ENCODE data around the gene HBS1L.

HBS1L gene

GRCh38 chr6:134949927-134950326, 104.7 kb downstream of the HBS1L start, which contains the start of gene ALDH8A1:
Gene ALDH8A1 (minus strand): TSS chr6:134950101. CDS start chr6:134950053, 48 bp downstream.
- H3K9me2 ChIP-seq (replicated peaks; ENCODE audit: control insufficient read depth, low read length), result no peaks in the 10 kb centered on the region
- no peak within 1 kb of the TSS for H3K4me2 ChIP-seq (ENCODE audit: low read length)
- no peaks in the 10 kb centered on the region for H3K4me1 ChIP-seq (ENCODE audit: control insufficient read depth, low read length)
- H3K79me2 ChIP-seq (ENCODE audit: control insufficient read depth, low read length), result no peaks in the 10 kb centered on the region
- no peak within 1 kb of the TSS for H3K27ac ChIP-seq (ENCODE audit: low read depth, low read length)
- H3F3A ChIP-seq (ENCODE audit: control insufficient read depth, insufficient read depth), result no peaks in the 10 kb centered on the region
- no peaks in the 10 kb centered on the region; the same call in 1 of the 2 replicates for H3K9me3 ChIP-seq (ENCODE audit: control insufficient read depth, insufficient read depth, low read length)
- no peaks in the 10 kb centered on the region for H3K36me3 ChIP-seq (ENCODE audit: control insufficient read depth, low read length)
- no peaks in the 10 kb centered on the region for H4K20me1 ChIP-seq (ENCODE audit: control insufficient read depth, insufficient read depth, low read depth, low read length)
- TF ChIP-seq EZH2phosphoT487 (IDR thresholded peaks at IDR 0.05; ENCODE audit: borderline replicate concordance, low read length) (no peak), CTCF (IDR thresholded peaks at IDR 0.05; ENCODE audit: low read depth, low read length, poor library complexity, severe bottlenecking) (no peak)
- peaks cover 11% of the 10 kb centered on the region; the same call in 1 of the 2 replicates for H3K27me3 ChIP-seq (ENCODE audit: control insufficient read depth, low read length)
- no peak within 1 kb of the TSS for H3K4me3 ChIP-seq (ENCODE audit: low read length)

GRCh38 chr6:134948691-134949090, 105.9 kb downstream of the HBS1L start:
- no peaks in the 10 kb centered on the region for H3K4me1 ChIP-seq (ENCODE audit: control insufficient read depth, low read length)
- no peaks in the 10 kb centered on the region; the same call in 1 of the 2 replicates for H3K9me3 ChIP-seq (ENCODE audit: control insufficient read depth, insufficient read depth, low read length)
- peaks cover 9% of the 10 kb centered on the region; the same call in 1 of the 2 replicates for H3K27me3 ChIP-seq (ENCODE audit: control insufficient read depth, low read length)
- no peaks in the 10 kb centered on the region for H4K20me1 ChIP-seq (ENCODE audit: control insufficient read depth, insufficient read depth, low read depth, low read length)
- no peaks in the 10 kb centered on the region for H3K36me3 ChIP-seq (ENCODE audit: control insufficient read depth, low read length)
- H3F3A ChIP-seq (ENCODE audit: control insufficient read depth, insufficient read depth), result no peaks in the 10 kb centered on the region
- H3K4me3 ChIP-seq (ENCODE audit: low read length), result no peak overlapping the region
- H3K4me2 ChIP-seq (ENCODE audit: low read length), result no peak overlapping the region
- no peaks in the 10 kb centered on the region for H3K79me2 ChIP-seq (ENCODE audit: control insufficient read depth, low read length)
- TF ChIP-seq CTCF (IDR thresholded peaks at IDR 0.05; ENCODE audit: low read depth, low read length, poor library complexity, severe bottlenecking) (no peak), EZH2phosphoT487 (IDR thresholded peaks at IDR 0.05; ENCODE audit: borderline replicate concordance, low read length) (no peak)
- H3K9me2 ChIP-seq (replicated peaks; ENCODE audit: control insufficient read depth, low read length), result no peaks in the 10 kb centered on the region
- no peak overlapping the region for H3K27ac ChIP-seq (ENCODE audit: low read depth, low read length)

- no peaks in the 10 kb centered on the region for H4K20me1 ChIP-seq (ENCODE audit: control insufficient read depth, insufficient read depth, low read depth, low read length)
- no peaks in the 10 kb centered on the region for H3K9me2 ChIP-seq (replicated peaks; ENCODE audit: control insufficient read depth, low read length)
- H3K79me2 ChIP-seq (ENCODE audit: control insufficient read depth, low read length), result no peaks in the 10 kb centered on the region
- H3K4me1 ChIP-seq (ENCODE audit: control insufficient read depth, low read length), result no peaks in the 10 kb centered on the region
- H3K4me2 ChIP-seq (ENCODE audit: low read length), result no peak overlapping the region
- no peak overlapping the region for H3K4me3 ChIP-seq (ENCODE audit: low read length)
- H3F3A ChIP-seq (ENCODE audit: control insufficient read depth, insufficient read depth), result no peaks in the 10 kb centered on the region
- H3K36me3 ChIP-seq (ENCODE audit: control insufficient read depth, low read length), result no peaks in the 10 kb centered on the region
- TF ChIP-seq CTCF (IDR thresholded peaks at IDR 0.05; ENCODE audit: low read depth, low read length, poor library complexity, severe bottlenecking), result no peak
- no peak for TF ChIP-seq EZH2phosphoT487 (IDR thresholded peaks at IDR 0.05; ENCODE audit: borderline replicate concordance, low read length)
- peaks cover 9% of the 10 kb centered on the region; the same call in 1 of the 2 replicates for H3K27me3 ChIP-seq (ENCODE audit: control insufficient read depth, low read length)
- no peaks in the 10 kb centered on the region; the same call in 1 of the 2 replicates for H3K9me3 ChIP-seq (ENCODE audit: control insufficient read depth, insufficient read depth, low read length)
- no peak overlapping the region for H3K27ac ChIP-seq (ENCODE audit: low read depth, low read length)
These were observed 106.5 kb downstream of the HBS1L start for GRCh38 chr6:134948142-134948541.
